BJ (cell line): ENCODE results near the gene PAPOLB. TPM values are rescaled to one million over a fixed set of nuclear protein-coding genes. Genes with fewer than 3 reads are reported as not detected.

Source experiments
- CTCF ChIA-PET: fragments of 350-600 bp; formaldehyde crosslinking; extraction: SDS; loops from one replicate; lab custom pipeline; 2021; ENCODE audit warnings: antibody characterized with exemption, inconsistent platforms; lab: Yijun Ruan, JAX
- POLR2A ChIA-PET: fragments of 300-600 bp; sonication (Branson Sonifier 250); formaldehyde crosslinking; extraction: SDS; loops from one replicate; lab custom pipeline; 2021; ENCODE audit warnings: antibody characterized with exemption; lab: Charles Lee
- DNase-seq: peaks from one replicate; pipeline ENCODE4 v3.0.0-alpha.2; 2011; ENCODE audit warnings: low read depth
- H3K27me3 ChIP-seq: 2 replicates; pipeline ENCODE4 v1.6.0; 2011; ENCODE audit warnings: low read length; ENCODE audit not compliant: control insufficient read depth, insufficient read depth
- H3K36me3 ChIP-seq: 2 replicates; pipeline ENCODE4 v1.5.1; 2011; ENCODE audit warnings: low read length; ENCODE audit not compliant: control insufficient read depth, insufficient read depth
- H3K4me3 ChIP-seq: 2 replicates; pipeline ENCODE4 v1.5.1; 2011; ENCODE audit warnings: low read depth, mild to moderate bottlenecking, control low read depth, low read length
- polyA plus RNA-seq: library from polyadenylated mRNA; depleted of rRNA; stranded (reverse); fragments of >200 nt; gene quantifications from 2 replicates; pipeline ENCODE4 v1.2.3, GENCODE V29; 2011
- TF ChIP-seq, protein P1 (sequence below): IDR thresholded peaks from 2 replicates; pipeline ENCODE4 v1.5.1; 2011; ENCODE audit warnings: low read depth, mild to moderate bottlenecking, control low read depth, inconsistent platforms, low read length, moderate library complexity; ENCODE audit not compliant: insufficient read depth

The PAPOLB gene
- polyA plus RNA-seq, 1 experiment, result 0.01 TPM

- TF ChIP-seq, protein P1, sequence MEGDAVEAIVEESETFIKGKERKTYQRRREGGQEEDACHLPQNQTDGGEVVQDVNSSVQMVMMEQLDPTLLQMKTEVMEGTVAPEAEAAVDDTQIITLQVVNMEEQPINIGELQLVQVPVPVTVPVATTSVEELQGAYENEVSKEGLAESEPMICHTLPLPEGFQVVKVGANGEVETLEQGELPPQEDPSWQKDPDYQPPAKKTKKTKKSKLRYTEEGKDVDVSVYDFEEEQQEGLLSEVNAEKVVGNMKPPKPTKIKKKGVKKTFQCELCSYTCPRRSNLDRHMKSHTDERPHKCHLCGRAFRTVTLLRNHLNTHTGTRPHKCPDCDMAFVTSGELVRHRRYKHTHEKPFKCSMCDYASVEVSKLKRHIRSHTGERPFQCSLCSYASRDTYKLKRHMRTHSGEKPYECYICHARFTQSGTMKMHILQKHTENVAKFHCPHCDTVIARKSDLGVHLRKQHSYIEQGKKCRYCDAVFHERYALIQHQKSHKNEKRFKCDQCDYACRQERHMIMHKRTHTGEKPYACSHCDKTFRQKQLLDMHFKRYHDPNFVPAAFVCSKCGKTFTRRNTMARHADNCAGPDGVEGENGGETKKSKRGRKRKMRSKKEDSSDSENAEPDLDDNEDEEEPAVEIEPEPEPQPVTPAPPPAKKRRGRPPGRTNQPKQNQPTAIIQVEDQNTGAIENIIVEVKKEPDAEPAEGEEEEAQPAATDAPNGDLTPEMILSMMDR, result no peak
- ChIA-PET POLR2A (no interaction called here), CTCF (interaction anchor here (3.0 kb wide), 1 partner anchor 32 kb away, joined by 15 read pairs; the partner anchor contains the start of gene RADIL)
- Histone ChIP-seq H3K36me3 (no peaks in the 10 kb centered on the region), H3K4me3 (no peak overlapping the region), H3K27me3 (no peaks in the 10 kb centered on the region)
- DNase-seq, result no peak
Observed at GRCh38 chr7:4851459-4852422, 10.1 kb downstream of the PAPOLB start.

- TF ChIP-seq, protein P1, result no peak
- ChIA-PET CTCF (interaction anchor here (0.6 to 3.0 kb wide), 6 partner anchors 8 to 323 kb away, joined by 3 to 15 read pairs (median 4); partner anchors contain the start of gene RADIL), POLR2A (no interaction called here)
- Histone ChIP-seq H3K36me3 (no peaks in the 10 kb centered on the region), H3K27me3 (no peaks in the 10 kb centered on the region), H3K4me3 (no peak overlapping the region)
- DNase-seq, result no peak
Observed at GRCh38 chr7:4850262-4850795, 11.5 kb downstream of the PAPOLB start.

GRCh38 chr7:4849390-4849789 lies 12.4 kb downstream of the PAPOLB start:
- Histone ChIP-seq H3K27me3 (no peaks in the 10 kb centered on the region), H3K4me3 (no peak overlapping the region), H3K36me3 (no peaks in the 10 kb centered on the region)
- TF ChIP-seq, protein P1, result peak; percentile 46
- ChIA-PET CTCF (interaction anchor here (0.6 to 3.0 kb wide), 6 partner anchors 9 to 324 kb away, joined by 3 to 15 read pairs (median 4); partner anchors contain the start of gene RADIL), POLR2A (interaction anchor here (0.5 kb wide), 1 partner anchor 262 kb away, joined by 24 read pairs; no protein-coding TSS in a partner anchor)
- DNase-seq, result peak; percentile 17

DNA sequence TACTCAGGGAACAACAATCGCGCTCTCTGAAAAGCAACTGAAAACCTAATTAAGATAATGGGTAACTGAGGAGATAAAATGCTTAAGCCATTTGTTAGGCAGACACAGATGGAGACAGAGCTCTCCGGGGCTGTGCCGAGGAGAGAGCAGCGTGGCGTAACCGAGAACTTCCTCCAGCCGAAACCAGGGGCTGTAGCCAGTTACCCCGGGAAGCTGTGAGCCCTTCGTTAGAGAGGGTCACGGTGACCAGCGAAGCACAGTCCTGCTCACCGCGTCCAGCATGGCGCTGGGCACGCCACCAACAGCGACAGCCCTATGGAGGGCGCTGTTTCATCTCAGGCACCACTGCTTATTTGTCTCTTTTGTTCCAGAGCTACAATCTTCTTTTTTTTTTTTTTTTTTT lies 16.1 kb downstream of the PAPOLB start:
- Histone ChIP-seq H3K36me3 (no peaks in the 10 kb centered on the region), H3K4me3 (no peak overlapping the region), H3K27me3 (no peaks in the 10 kb centered on the region)
- ChIA-PET CTCF (interaction anchor here (0.7 to 3.7 kb wide), 2 partner anchors 38 to 128 kb away, joined by 3 to 14 read pairs; partner anchors contain the start of gene RADIL), POLR2A (no interaction called here)
- no peak for DNase-seq
- TF ChIP-seq, protein P1, result 0 out of 2 replicates have a peak, but pooled peaks have one; percentile 5
